GM12878 (cell line): Measurements from ENCODE around the gene RGSL1. TPM values are rescaled to one million over a fixed set of nuclear protein-coding genes. Genes with fewer than 3 reads are reported as not detected.

Experiments
- ATAC-seq: fragments of 200-7000 bp; cut with Tn5 transposase; 3 replicates; pipeline ENCODE4 v1.9.1; 2020; ENCODE audit warnings: mild to moderate bottlenecking, moderate library complexity
- BruUV-seq: library from RNA; stranded (reverse); fragments of 400-500 nt; replicated peaks from 2 replicates; lab custom pipeline; 2021; lab: Mats Ljungman, UMichigan
- CTCF ChIA-PET: fragments of 300-600 bp; sonication (Branson Sonifier 250); formaldehyde crosslinking; extraction: SDS; loops from one replicate; lab custom pipeline; 2021; ENCODE audit warnings: inconsistent platforms; lab: Yijun Ruan, JAX
- POLR2A ChIA-PET: fragments of 350-600 bp; formaldehyde crosslinking; extraction: SDS; loops from one replicate; lab custom pipeline; 2021; ENCODE audit warnings: inconsistent platforms; lab: Charles Lee
- RAD21 ChIA-PET: fragments of 300-600 bp; sonication (Branson Sonifier 250); formaldehyde crosslinking; loops from one replicate; lab custom pipeline; 2023; ENCODE audit warnings: antibody characterized with exemption; ENCODE audit not compliant: unreplicated experiment; lab: Charles Lee
- SMC1A ChIA-PET: fragments of 300-600 bp; sonication (Branson Sonifier 250); formaldehyde crosslinking; loops from one replicate; lab custom pipeline; 2023; ENCODE audit not compliant: unreplicated experiment, uncharacterized antibody; lab: Charles Lee
- DNase-seq: peaks from one replicate; pipeline ENCODE4 v3.0.0-alpha.2; 2011; ENCODE audit warnings: low read depth, low spot score
- FAIRE-seq: peaks from 3 replicates; lab custom pipeline; 2011; peaks lifted over from hg19 to GRCh38; lab: Jason Lieb, UNC
- H2AFZ ChIP-seq: 2 replicates; pipeline ENCODE4 v1.6.0; 2011; ENCODE audit warnings: low read depth, low read length, control low read depth; ENCODE audit not compliant: control insufficient read depth
- H3K27ac ChIP-seq: 2 replicates; pipeline ENCODE4 v1.5.1; 2011; ENCODE audit warnings: control low read depth; ENCODE audit not compliant: control insufficient read depth, insufficient read depth
- H3K27me3 ChIP-seq, 2 experiments: replicated peaks in 1 of 2; 2 replicates each; pipeline versions ENCODE4 v1.6.0 to v1.6.1; 2011; ENCODE audit warnings: low read length in 1 of 2; ENCODE audit not compliant: control insufficient read depth in 2 of 2, insufficient read depth in 2 of 2
- H3K36me3 ChIP-seq, 2 experiments: 2 replicates each; pipeline ENCODE4 v1.5.1; 2011; ENCODE audit warnings: low read length in 1 of 2; ENCODE audit not compliant: control insufficient read depth in 2 of 2, insufficient read depth in 2 of 2
- H3K4me1 ChIP-seq: 2 replicates; pipeline ENCODE4 v1.6.1; 2011; ENCODE audit warnings: mild to moderate bottlenecking, low read length, moderate library complexity, mixed read lengths; ENCODE audit not compliant: control insufficient read depth, insufficient read depth
- H3K4me2 ChIP-seq: 2 replicates; pipeline ENCODE4 v1.6.0; 2011; ENCODE audit warnings: control low read depth; ENCODE audit not compliant: control insufficient read depth, insufficient read depth
- H3K4me3 ChIP-seq: fragments of 200-600 bp; sonication (generic); 2 replicates; pipeline ENCODE4 v1.5.1; 2016
- H3K79me2 ChIP-seq: 2 replicates; pipeline ENCODE4 v1.6.0; 2011; ENCODE audit warnings: low read length; ENCODE audit not compliant: control insufficient read depth, insufficient read depth
- H3K9ac ChIP-seq: 2 replicates; pipeline ENCODE4 v1.8.0; 2011; ENCODE audit warnings: low read length, control low read depth, mixed read lengths; ENCODE audit not compliant: control insufficient read depth, insufficient read depth
- H3K9me3 ChIP-seq: replicated peaks from 3 replicates; pipeline ENCODE4 v1.5.1; 2011; ENCODE audit warnings: mild to moderate bottlenecking, low read length; ENCODE audit not compliant: control insufficient read depth, insufficient read depth
- H4K20me1 ChIP-seq: 2 replicates; pipeline ENCODE4 v1.6.0; 2011; ENCODE audit not compliant: control insufficient read depth, insufficient read depth
- EED ChIP-seq: sonication (generic); IDR thresholded peaks from 2 replicates; pipeline ENCODE4 v1.6.1; 2016; ENCODE audit warnings: antibody characterized with exemption, low read depth
- FOXM1 ChIP-seq: IDR thresholded peaks from 2 replicates; pipeline ENCODE4 v1.6.1; 2012; ENCODE audit warnings: low read depth, mild to moderate bottlenecking, inconsistent platforms, low read length, moderate library complexity
- MYB ChIP-seq: fragments of 150-350 bp; IDR thresholded peaks from 2 replicates; pipeline ENCODE4 v1.6.1; 2014; ENCODE audit warnings: mild to moderate bottlenecking, low read depth, low read length, borderline replicate concordance
- RFX5 ChIP-seq: IDR thresholded peaks from 2 replicates; pipeline ENCODE4 v1.6.1; 2011; ENCODE audit warnings: low read depth, low read length, improper control_type of control experiment
- WGBS: methylation state at CpG from one replicate; pipeline ENCODE4 v1.1.6; 2016; ENCODE audit warnings: low lambda C conversion rate; ENCODE audit not compliant: insufficient replicate concordance, insufficient coverage; ENCODE audit errors: missing lambda C conversion rate; 5-methylcytosine and 5-hydroxymethylcytosine counted together
- in situ Hi-C: fragments of 300-500 bp; cut with MboI; formaldehyde crosslinking; loops from 9 replicates; pipeline ENCODE4 v1.14.3; 2018; ENCODE audit warnings: mixed read lengths
- intact Hi-C: fragments of 100-400 bp; cut with micrococcal nuclease; formaldehyde crosslinking; loops from one replicate; pipeline ENCODE4 v1.14.2; 2022; ENCODE audit not compliant: unreplicated experiment
- polyA plus RNA-seq, 11 experiments: library from polyadenylated mRNA; depleted of rRNA in 4 of 11; unstranded in 6 of 11; stranded (reverse) in 5 of 11; fragments of >200 nt; fragmentation: Nextera tagmentation in 4 of 11; fragmentation: Illumina TruSeq in 1 of 11; extraction: Ambion mirVana in 4 of 11; extraction: Trizol in 1 of 11; gene quantifications; 1 replicate in 1 of 11; 2 replicates in 10 of 11; pipeline versions ENCODE4 v1.2.1 to v1.2.3, GENCODE V29; 2011 to 2016; ENCODE audit warnings: inconsistent platforms in 2 of 11, missing spikeins in 2 of 11, low read depth in 1 of 11
- total RNA-seq, 4 experiments: library from RNA; depleted of rRNA in 3 of 4; stranded (reverse); fragments of >200 nt in 3 of 4; fragmentation: Illumina TruSeq in 1 of 4; extraction: Trizol in 1 of 4; gene quantifications; 2 replicates each; pipeline versions ENCODE4 v1.2.1 to v1.2.3, GENCODE V29; 2013 to 2021
- TF ChIP-seq, protein P1 (sequence below): IDR thresholded peaks from 2 replicates; pipeline ENCODE4 v1.6.1; 2012; ENCODE audit warnings: improper control_type of control experiment, low read depth, low read length; ENCODE audit not compliant: insufficient replicate concordance

The RGSL1 gene
- total and polyA plus RNA-seq, 10 of the 15 experiments (the other 5 are each of a cell fraction or from before 2014, with no cell fraction given) = 0.05 to 0.28 (median 0.27) TPM; not detected in 5

DNA sequence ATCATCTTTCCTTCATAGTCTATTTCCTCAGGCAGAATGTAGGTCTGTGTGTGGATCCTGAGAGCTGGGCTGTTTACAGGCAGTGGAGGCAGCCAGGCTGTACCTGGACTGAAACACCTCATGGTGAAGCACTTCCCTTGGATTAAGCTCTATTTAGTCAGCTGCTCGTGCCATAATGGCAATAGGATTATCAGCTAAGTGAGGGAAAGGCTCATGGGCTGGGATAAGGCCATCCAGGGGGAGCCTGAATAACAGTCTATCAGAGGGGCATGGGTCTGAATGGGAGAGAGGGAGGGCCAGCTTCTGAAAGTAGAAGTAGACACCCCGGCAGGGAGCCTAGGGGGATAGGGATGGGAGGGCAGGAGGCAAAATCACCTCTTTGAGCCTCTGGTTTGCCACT lies 130.8 kb downstream of the RGSL1 start:
- TF ChIP-seq EED = no peak
- no peak for TF ChIP-seq RFX5
- no peak for TF ChIP-seq MYB
- no peak for TF ChIP-seq FOXM1
- TF ChIP-seq, protein P1, sequence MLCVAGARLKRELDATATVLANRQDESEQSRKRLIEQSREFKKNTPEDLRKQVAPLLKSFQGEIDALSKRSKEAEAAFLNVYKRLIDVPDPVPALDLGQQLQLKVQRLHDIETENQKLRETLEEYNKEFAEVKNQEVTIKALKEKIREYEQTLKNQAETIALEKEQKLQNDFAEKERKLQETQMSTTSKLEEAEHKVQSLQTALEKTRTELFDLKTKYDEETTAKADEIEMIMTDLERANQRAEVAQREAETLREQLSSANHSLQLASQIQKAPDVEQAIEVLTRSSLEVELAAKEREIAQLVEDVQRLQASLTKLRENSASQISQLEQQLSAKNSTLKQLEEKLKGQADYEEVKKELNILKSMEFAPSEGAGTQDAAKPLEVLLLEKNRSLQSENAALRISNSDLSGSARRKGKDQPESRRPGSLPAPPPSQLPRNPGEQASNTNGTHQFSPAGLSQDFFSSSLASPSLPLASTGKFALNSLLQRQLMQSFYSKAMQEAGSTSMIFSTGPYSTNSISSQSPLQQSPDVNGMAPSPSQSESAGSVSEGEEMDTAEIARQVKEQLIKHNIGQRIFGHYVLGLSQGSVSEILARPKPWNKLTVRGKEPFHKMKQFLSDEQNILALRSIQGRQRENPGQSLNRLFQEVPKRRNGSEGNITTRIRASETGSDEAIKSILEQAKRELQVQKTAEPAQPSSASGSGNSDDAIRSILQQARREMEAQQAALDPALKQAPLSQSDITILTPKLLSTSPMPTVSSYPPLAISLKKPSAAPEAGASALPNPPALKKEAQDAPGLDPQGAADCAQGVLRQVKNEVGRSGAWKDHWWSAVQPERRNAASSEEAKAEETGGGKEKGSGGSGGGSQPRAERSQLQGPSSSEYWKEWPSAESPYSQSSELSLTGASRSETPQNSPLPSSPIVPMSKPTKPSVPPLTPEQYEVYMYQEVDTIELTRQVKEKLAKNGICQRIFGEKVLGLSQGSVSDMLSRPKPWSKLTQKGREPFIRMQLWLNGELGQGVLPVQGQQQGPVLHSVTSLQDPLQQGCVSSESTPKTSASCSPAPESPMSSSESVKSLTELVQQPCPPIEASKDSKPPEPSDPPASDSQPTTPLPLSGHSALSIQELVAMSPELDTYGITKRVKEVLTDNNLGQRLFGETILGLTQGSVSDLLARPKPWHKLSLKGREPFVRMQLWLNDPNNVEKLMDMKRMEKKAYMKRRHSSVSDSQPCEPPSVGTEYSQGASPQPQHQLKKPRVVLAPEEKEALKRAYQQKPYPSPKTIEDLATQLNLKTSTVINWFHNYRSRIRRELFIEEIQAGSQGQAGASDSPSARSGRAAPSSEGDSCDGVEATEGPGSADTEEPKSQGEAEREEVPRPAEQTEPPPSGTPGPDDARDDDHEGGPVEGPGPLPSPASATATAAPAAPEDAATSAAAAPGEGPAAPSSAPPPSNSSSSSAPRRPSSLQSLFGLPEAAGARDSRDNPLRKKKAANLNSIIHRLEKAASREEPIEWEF = no peak
- TF ChIP-seq, all 136 proteins: peak for 0
- ATAC-seq (no peak), FAIRE-seq (no peak), DNase-seq (no peak)
- intact Hi-C loops = no loop called here
- no peaks in the 10 kb centered on the region for H3K9me3 ChIP-seq
- peaks cover 0 to 7% of the 10 kb centered on the region in 2 experiments; a peak in 2 of 4 replicates for H3K36me3 ChIP-seq
- H3K4me1 ChIP-seq = no peaks in the 10 kb centered on the region
- SMC1A ChIA-PET = interaction anchor here (1.1 kb wide), 1 partner anchor 433 kb away, joined by 3 read pairs; no protein-coding TSS in a partner anchor
- H3K27ac ChIP-seq = no peak overlapping the region
- no peaks in the 10 kb centered on the region for H3K79me2 ChIP-seq
- no peak overlapping the region for H3K4me3 ChIP-seq
- no peaks in the 10 kb centered on the region for H3K27me3 ChIP-seq
- POLR2A ChIA-PET = no interaction called here
- in situ Hi-C loops = no loop called here
- H3K4me2 ChIP-seq = no peak overlapping the region
- H4K20me1 ChIP-seq = no peaks in the 10 kb centered on the region
- no peak overlapping the region for H2AFZ ChIP-seq
- CTCF ChIA-PET = interaction anchor here (0.6 to 2.4 kb wide), 4 partner anchors 10 to 204 kb away, joined by 3 to 7 read pairs (median 4); no protein-coding TSS in a partner anchor
- no TSS peak for BruUV-seq
- WGBS = 95% methylated on average over 2 of the region's 2 CpGs
- no peak overlapping the region for H3K9ac ChIP-seq
- RAD21 ChIA-PET = interaction anchor here (1.0 to 1.4 kb wide), 2 partner anchors 208 to 438 kb away, joined by 3 read pairs; no protein-coding TSS in a partner anchor
